ENCODE measurements around the gene ADORA1.

ADORA1 gene

GRCh38 chr1:203099805-203100515 lies 27.6 kb upstream of the ADORA1 start:
- DNase-seq (ENCODE audit: low read depth), result no peak
- no peak overlapping the region for H3K4me3 ChIP-seq (ENCODE audit: low read depth, low read length)
- no peak for TF ChIP-seq CTCF (IDR thresholded peaks at IDR 0.05; ENCODE audit: insufficient read depth, low read depth, low read length, missing control alignments)

DNA sequence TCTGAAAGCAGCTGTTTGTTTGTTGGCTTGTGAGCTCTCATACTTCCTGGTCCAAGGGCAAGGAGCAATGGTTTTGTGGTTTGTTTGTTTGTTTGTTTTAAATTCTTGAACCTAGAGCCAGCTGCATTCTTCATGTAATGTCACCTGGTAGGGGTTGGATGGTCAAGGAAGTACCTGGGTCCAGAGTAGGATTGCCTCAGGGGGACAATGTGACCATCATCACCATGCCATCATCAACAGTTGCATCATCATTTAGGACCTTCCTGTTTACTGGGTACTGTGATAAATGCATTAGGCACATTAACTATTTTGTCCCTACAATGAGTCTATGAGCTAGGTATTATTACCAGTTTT lies 27.0 kb upstream of the ADORA1 start:
- no peak for DNase-seq (ENCODE audit: low read depth)
- TF ChIP-seq CTCF (IDR thresholded peaks at IDR 0.05; ENCODE audit: insufficient read depth, low read depth, low read length, missing control alignments), result no peak
- no peak overlapping the region for H3K4me3 ChIP-seq (ENCODE audit: low read depth, low read length)

GRCh38 chr1:203101813-203102634 lies 25.5 kb upstream of the ADORA1 start:
- H3K4me3 ChIP-seq (ENCODE audit: low read depth, low read length), result no peak overlapping the region
- no peak for DNase-seq (ENCODE audit: low read depth)
- TF ChIP-seq CTCF (IDR thresholded peaks at IDR 0.05; ENCODE audit: insufficient read depth, low read depth, low read length, missing control alignments), result no peak

- DNase-seq (ENCODE audit: low read depth), result no peak
- H3K4me3 ChIP-seq (ENCODE audit: low read depth, low read length), result no peak overlapping the region
- TF ChIP-seq CTCF (IDR thresholded peaks at IDR 0.05; ENCODE audit: insufficient read depth, low read depth, low read length, missing control alignments), result no peak
These were observed 24.3 kb upstream of the ADORA1 start for GRCh38 chr1:203103216-203103615.

DNA sequence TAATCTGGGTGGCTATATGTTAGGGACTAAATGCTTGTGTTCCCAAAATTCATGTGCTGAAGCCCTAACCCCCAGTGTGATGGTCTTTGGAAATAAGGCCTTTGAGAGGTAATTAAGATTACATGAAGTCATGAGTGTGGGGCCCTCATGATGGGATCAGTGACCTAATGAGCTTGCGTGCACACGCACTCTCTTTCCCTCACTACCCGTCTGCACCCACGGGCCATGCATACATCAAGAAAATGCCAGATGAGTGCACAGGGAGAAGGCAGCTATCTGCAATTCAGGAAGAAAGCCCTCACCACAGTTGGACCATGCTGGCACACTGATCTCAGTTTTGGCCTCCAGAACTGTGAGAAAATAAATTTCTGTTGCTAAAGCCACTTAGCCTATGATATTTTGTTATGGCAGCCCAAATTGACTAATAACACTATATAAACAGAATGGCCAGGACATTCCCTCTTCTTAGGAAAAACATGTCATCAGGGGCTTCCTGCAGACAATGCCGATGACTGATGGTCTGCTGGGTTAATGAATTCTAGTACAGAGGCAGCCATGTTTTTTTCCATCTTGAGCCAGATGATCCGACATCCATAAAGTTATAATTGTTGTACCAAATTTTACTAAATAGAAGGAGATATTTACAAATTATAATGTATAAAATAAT lies 23.6 kb upstream of the ADORA1 start:
- DNase-seq (ENCODE audit: low read depth), result no peak
- H3K4me3 ChIP-seq (ENCODE audit: low read depth, low read length), result no peak overlapping the region
- no peak for TF ChIP-seq CTCF (IDR thresholded peaks at IDR 0.05; ENCODE audit: insufficient read depth, low read depth, low read length, missing control alignments)

DNA sequence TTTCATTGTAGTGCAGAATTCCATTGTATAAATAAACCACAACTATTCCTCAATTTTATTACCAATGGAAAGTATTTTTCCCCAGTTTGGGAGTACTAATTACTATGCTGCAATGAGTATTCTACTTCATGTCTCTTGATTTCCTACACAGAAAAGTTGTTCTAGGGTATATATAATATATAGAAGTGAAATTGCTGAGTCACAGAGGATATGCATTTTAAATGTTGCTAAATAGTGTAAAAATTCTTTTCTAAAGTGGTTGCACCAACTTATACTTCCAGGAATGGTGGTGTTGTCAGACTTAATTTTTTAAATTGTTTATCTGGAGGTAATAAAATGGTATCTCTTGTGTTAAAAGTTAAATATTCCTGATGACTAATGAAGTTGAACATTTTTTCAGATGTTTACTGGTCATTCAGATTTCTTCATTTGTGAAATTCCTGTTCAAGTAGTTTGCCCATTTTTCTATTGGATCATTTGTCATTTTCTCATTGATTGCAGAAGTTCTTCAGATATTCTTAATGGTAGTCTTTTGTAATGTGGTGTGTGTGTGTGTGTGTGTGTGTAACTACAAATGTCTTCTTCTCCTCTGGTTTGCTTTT lies 22.6 kb upstream of the ADORA1 start:
- H3K4me3 ChIP-seq (ENCODE audit: low read depth, low read length), result no peak overlapping the region
- TF ChIP-seq CTCF (IDR thresholded peaks at IDR 0.05; ENCODE audit: insufficient read depth, low read depth, low read length, missing control alignments), result no peak
- DNase-seq (ENCODE audit: low read depth), result no peak
